Natural killer cell (primary cell): ENCODE measurements around the gene VIPR2. TPM values are rescaled to one million over a fixed set of nuclear protein-coding genes. Genes with fewer than 3 reads are reported as not detected.

Source experiments
- ATAC-seq, 3 donors: fragments of 150-1000 bp in 2 of 3; fragments of 200-7000 bp in 1 of 3; cut with Tn5 transposase; 1 replicate in 1 of 3; 2 replicates in 2 of 3; pipeline ENCODE4 v1.10.0; 2021; ENCODE audit warnings: mild to moderate bottlenecking in 2 of 3, moderate library complexity in 2 of 3
- DNase-seq, 2 donors: peaks; one replicate each; pipeline versions ENCODE4 v3.0.0 to v3.0.0-alpha.2; 2013 to 2021; ENCODE audit warnings: mixed read lengths in 1 of 2
- H3K27ac ChIP-seq: one replicate; pipeline ENCODE4 v1.5.1; 2013; ENCODE audit warnings: mild to moderate bottlenecking, low read length
- H3K27me3 ChIP-seq: one replicate; pipeline ENCODE4 v1.6.1; 2013; ENCODE audit warnings: low read length; ENCODE audit not compliant: control insufficient read depth, insufficient read depth
- H3K36me3 ChIP-seq: one replicate; pipeline ENCODE4 v1.6.1; 2013; ENCODE audit warnings: low read length; ENCODE audit not compliant: control insufficient read depth, insufficient read depth
- H3K4me1 ChIP-seq: one replicate; pipeline ENCODE4 v1.6.1; 2013; ENCODE audit warnings: low read length; ENCODE audit not compliant: control insufficient read depth, insufficient read depth
- H3K4me3 ChIP-seq: one replicate; pipeline ENCODE4 v1.5.1; 2013; ENCODE audit warnings: low read length
- H3K9me3 ChIP-seq: one replicate; pipeline ENCODE4 v1.6.1; 2013; ENCODE audit warnings: low read length; ENCODE audit not compliant: control insufficient read depth, insufficient read depth
- H3K27ac Mint-ChIP-seq, 2 donors: one replicate each; pipeline ENCODE4 v1.8.0; 2022; ENCODE audit warnings: mild to moderate bottlenecking in 2 of 2, mixed read lengths in 2 of 2, moderate library complexity in 1 of 2
- H3K27me3 Mint-ChIP-seq, 2 donors: one replicate each; pipeline ENCODE4 v1.8.0; 2022; ENCODE audit warnings: low read depth in 2 of 2, mixed read lengths in 2 of 2
- H3K36me3 Mint-ChIP-seq: one replicate; pipeline ENCODE4 v1.8.0; 2022; ENCODE audit warnings: mixed read lengths
- H3K4me1 Mint-ChIP-seq, 2 donors: one replicate each; pipeline ENCODE4 v1.8.0; 2022; ENCODE audit warnings: mixed read lengths in 2 of 2
- H3K4me3 Mint-ChIP-seq: one replicate; pipeline ENCODE4 v1.8.0; 2022; ENCODE audit warnings: mild to moderate bottlenecking, moderate library complexity, mixed read lengths
- H3K9me3 Mint-ChIP-seq, 2 donors: one replicate each; pipeline ENCODE4 v1.8.0; 2022; ENCODE audit warnings: mixed read lengths in 2 of 2
- CTCF ChIP-seq: fragments of 200-600 bp; IDR thresholded peaks from one replicate; pipeline ENCODE4 v1.8.0; 2022; ENCODE audit warnings: antibody characterized with exemption
- WGBS: methylation state at CpG from one replicate; pipeline ENCODE4 v1.1.7; 2013; ENCODE audit warnings: missing lambda C conversion rate; ENCODE audit not compliant: insufficient coverage; 5-methylcytosine and 5-hydroxymethylcytosine counted together
- intact Hi-C: fragments of 100-400 bp; cut with micrococcal nuclease; formaldehyde crosslinking; loops from one replicate; pipeline ENCODE4 v1.14.2; 2022
- total RNA-seq, 4 donors: library from RNA; stranded (reverse); fragments of 120-200 nt in 1 of 4; gene quantifications; one replicate each; pipeline versions ENCODE4 v1.2.3 to v1.2.4, GENCODE V29; 2013 to 2022

VIPR2 gene
- total RNA-seq, 3 donors from 2014 or later (not counting 1 experiment from before 2014, with no cell fraction given): 2.2 to 4.9 (median 4.7) TPM

GRCh38 chr7:159142199-159142598 is 2.5 kb downstream of the VIPR2 start:
- no peak for ATAC-seq
- intact Hi-C loops: no loop called here
- DNase-seq: no peak

GRCh38 chr7:159141660-159142059 is 3.0 kb downstream of the VIPR2 start:
- H3K4me3 ChIP-seq: no peak overlapping the region
- H3K4me1 ChIP-seq: peaks cover 16% of the 10 kb centered on the region
- peaks cover 2% of the 10 kb centered on the region for H3K27me3 ChIP-seq
- H3K36me3 ChIP-seq: no peaks in the 10 kb centered on the region
- no peaks in the 10 kb centered on the region for H3K9me3 ChIP-seq
- no peak for TF ChIP-seq CTCF
- WGBS: 85% methylated on average over 6 of the region's 6 CpGs
- H3K4me3 Mint-ChIP-seq: no peak overlapping the region
- peaks cover 3 to 11% of the 10 kb centered on the region in 2 donors for H3K27me3 Mint-ChIP-seq
- intact Hi-C loops: no loop called here
- ATAC-seq (no peak), DNase-seq (no peak)
- peaks cover 9 to 21% of the 10 kb centered on the region in 2 donors for H3K4me1 Mint-ChIP-seq
- H3K27ac Mint-ChIP-seq: no peak overlapping the region
- no peak overlapping the region for H3K27ac ChIP-seq
- H3K9me3 Mint-ChIP-seq: no peaks in the 10 kb centered on the region
- no peaks in the 10 kb centered on the region for H3K36me3 Mint-ChIP-seq

More at GRCh38 chr7:159142199-159142598, 2.5 kb downstream of the VIPR2 start:
- no peaks in the 10 kb centered on the region for H3K9me3 Mint-ChIP-seq
- Histone ChIP-seq H3K4me3 (no peak overlapping the region), H3K27me3 (peaks cover 2% of the 10 kb centered on the region), H3K4me1 (peaks cover 12% of the 10 kb centered on the region), H3K36me3 (no peaks in the 10 kb centered on the region), H3K9me3 (no peaks in the 10 kb centered on the region), H3K27ac (no peak overlapping the region)
- TF ChIP-seq CTCF: no peak
- peaks cover 9 to 21% of the 10 kb centered on the region in 2 donors for H3K4me1 Mint-ChIP-seq
- no peak overlapping the region for H3K4me3 Mint-ChIP-seq
- 80% methylated on average over 5 of the region's 5 CpGs for WGBS
- no peak overlapping the region for H3K27ac Mint-ChIP-seq
- H3K27me3 Mint-ChIP-seq: peaks cover 3 to 11% of the 10 kb centered on the region in 2 donors
- H3K36me3 Mint-ChIP-seq: no peaks in the 10 kb centered on the region

DNA sequence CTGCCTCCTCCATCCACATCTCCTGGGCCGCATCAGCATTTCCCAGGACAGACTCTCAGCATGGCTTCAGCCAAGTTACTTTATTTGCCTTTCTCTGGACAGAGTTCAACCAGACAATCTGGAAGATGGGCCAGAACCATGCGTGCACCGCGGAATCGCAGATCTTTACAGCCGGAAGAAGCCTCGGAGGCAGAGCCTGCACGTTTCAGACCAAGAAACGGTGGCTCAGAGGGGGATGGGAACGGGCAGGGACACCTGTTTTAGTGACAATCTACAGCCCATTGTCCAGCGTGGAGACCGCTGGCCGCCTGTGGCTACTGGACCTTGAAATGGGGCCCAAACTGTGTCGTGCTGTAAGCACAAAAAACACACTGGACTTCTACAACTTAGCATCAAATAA is 3.5 kb downstream of the VIPR2 start:
- no peak for TF ChIP-seq CTCF
- 87% methylated on average over 14 of the region's 14 CpGs for WGBS
- Mint-ChIP-seq H3K4me3 (no peak overlapping the region), H3K27me3 (peaks cover 3 to 11% of the 10 kb centered on the region in 2 donors), H3K9me3 (no peaks in the 10 kb centered on the region), H3K27ac (no peak overlapping the region), H3K4me1 (peaks cover 14 to 21% of the 10 kb centered on the region in 2 donors), H3K36me3 (no peaks in the 10 kb centered on the region)
- H3K36me3 ChIP-seq: no peaks in the 10 kb centered on the region
- no peak overlapping the region for H3K4me3 ChIP-seq
- peaks cover 2% of the 10 kb centered on the region for H3K27me3 ChIP-seq
- H3K4me1 ChIP-seq: peaks cover 20% of the 10 kb centered on the region
- no peak for DNase-seq
- no peak for ATAC-seq
- H3K27ac ChIP-seq: no peak overlapping the region
- no peaks in the 10 kb centered on the region for H3K9me3 ChIP-seq
- intact Hi-C loops: no loop called here
